Activated CD4-positive, alpha-beta T cell treated with anti-CD3 and anti-CD28 coated beads for 24 hours (primary cell): ENCODE data around the gene NANOG.
"Not testable (repeated sequence)": the region's sequence is repeated elsewhere in the genome, so short reads cannot be mapped to it uniquely, and the experiment has no call there.

Experiments used
- DNase-seq, 2 donors: peaks; one replicate each; pipeline ENCODE4 v3.0.0-alpha.2; 2020; ENCODE audit warnings: low read depth in 2 of 2

NANOG gene

GRCh38 chr12:7801460-7801859 is 12.3 kb downstream of the NANOG start:
- DNase-seq, result no peak

- not testable (repeated sequence) for DNase-seq
Measured at GRCh38 chr12:7806319-7806718, 17.1 kb downstream of the NANOG start.

- peak; percentile 60 to 63 for DNase-seq
Measured at GRCh38 chr12:7806863-7807487, 17.8 kb downstream of the NANOG start.

- DNase-seq, result not testable (repeated sequence)
Measured at GRCh38 chr12:7825754-7826153, 36.6 kb downstream of the NANOG start.

GRCh38 chr12:7829737-7830136 is 40.5 kb downstream of the NANOG start:
- DNase-seq, result not testable (repeated sequence)

GRCh38 chr12:7832059-7832696 is 43.0 kb downstream of the NANOG start:
- no peak for DNase-seq

GRCh38 chr12:7833201-7833600 is 44.0 kb downstream of the NANOG start:
- DNase-seq, result not testable (repeated sequence)

GRCh38 chr12:7833831-7834230 is 44.6 kb downstream of the NANOG start:
- DNase-seq, result no peak

- DNase-seq, result no peak
Measured at GRCh38 chr12:7834701-7835100, 45.5 kb downstream of the NANOG start.

- no peak for DNase-seq
Measured at GRCh38 chr12:7835116-7835515, 45.9 kb downstream of the NANOG start.

- no peak for DNase-seq
Measured at GRCh38 chr12:7835766-7836165, 46.6 kb downstream of the NANOG start.

GRCh38 chr12:7837366-7837765 is 48.2 kb downstream of the NANOG start:
- no peak for DNase-seq

- DNase-seq, result not testable (repeated sequence)
Measured at GRCh38 chr12:7839226-7839625, 50.0 kb downstream of the NANOG start.

GRCh38 chr12:7839848-7840247 is 50.6 kb downstream of the NANOG start:
- not testable (repeated sequence) for DNase-seq

- DNase-seq, result not testable (repeated sequence)
Measured at GRCh38 chr12:7842444-7842843, 53.2 kb downstream of the NANOG start.

GRCh38 chr12:7843149-7843548 is 53.9 kb downstream of the NANOG start:
- not testable (repeated sequence) for DNase-seq

GRCh38 chr12:7843583-7843982 is 54.4 kb downstream of the NANOG start:
- DNase-seq, result not testable (repeated sequence)

GRCh38 chr12:7844116-7844515 is 54.9 kb downstream of the NANOG start:
- no peak for DNase-seq

- DNase-seq, result not testable (repeated sequence)
Measured at GRCh38 chr12:7847226-7848097, 58.3 kb downstream of the NANOG start.

GRCh38 chr12:7848098-7848422 is 58.9 kb downstream of the NANOG start:
- DNase-seq, result not testable (repeated sequence)
